GM21515 (cell line): Measurements from ENCODE around the gene CCDC15.

Source experiments
- ATAC-seq: cut with Tn5 transposase; IDR thresholded peaks from one replicate; pipeline ENCODE4 v1.9.1; 2021; ENCODE audit not compliant: unreplicated experiment

The CCDC15 gene

GRCh38 chr11:124953753-124954589 lies at the start of gene CCDC15:
Gene CCDC15 (plus strand): TSS chr11:124954202. CDS start chr11:124954733, 531 bp downstream.
- ATAC-seq = peak; percentile 99

GRCh38 chr11:124915541-124916369 lies 38.2 kb upstream of the CCDC15 start:
- no peak for ATAC-seq

GRCh38 chr11:124916370-124916710 lies 37.7 kb upstream of the CCDC15 start:
- no peak for ATAC-seq

- ATAC-seq = no peak
These were observed 36.8 kb upstream of the CCDC15 start for GRCh38 chr11:124917115-124917637.

GRCh38 chr11:124918950-124919349 lies 35.1 kb upstream of the CCDC15 start, which contains the start of gene HEPN1:
Gene HEPN1 (plus strand): TSS chr11:124919250.
- ATAC-seq = no peak

GRCh38 chr11:124919898-124920297 lies 34.1 kb upstream of the CCDC15 start:
- no peak for ATAC-seq

- ATAC-seq = no peak
These were observed 33.6 kb upstream of the CCDC15 start for GRCh38 chr11:124920356-124920755.

- ATAC-seq = no peak
These were observed 33.0 kb upstream of the CCDC15 start for GRCh38 chr11:124920870-124921609.

GRCh38 chr11:124922831-124923230 lies 31.2 kb upstream of the CCDC15 start:
- no peak for ATAC-seq

- no peak for ATAC-seq
These were observed 30.7 kb upstream of the CCDC15 start for GRCh38 chr11:124923296-124923695.

- no peak for ATAC-seq
These were observed 24.9 kb upstream of the CCDC15 start for GRCh38 chr11:124928942-124929665.

- ATAC-seq = peak; percentile 94
These were observed 23.2 kb upstream of the CCDC15 start for GRCh38 chr11:124930799-124931198.

GRCh38 chr11:124934862-124935547 lies 19.0 kb upstream of the CCDC15 start:
- no peak for ATAC-seq

- ATAC-seq = no peak
These were observed 18.2 kb upstream of the CCDC15 start, which contains the start of gene HEPACAM for GRCh38 chr11:124935548-124936514. Gene HEPACAM (minus strand): TSS chr11:124936047. CDS start chr11:124936006, 41 bp downstream.

GRCh38 chr11:124937336-124937935 lies 16.6 kb upstream of the CCDC15 start:
- no peak for ATAC-seq

- ATAC-seq = no peak
These were observed 15.7 kb upstream of the CCDC15 start for GRCh38 chr11:124938206-124938765.

GRCh38 chr11:124938970-124939369 lies 15.0 kb upstream of the CCDC15 start:
- no peak for ATAC-seq

GRCh38 chr11:124941703-124942102 lies 12.3 kb upstream of the CCDC15 start:
- no peak for ATAC-seq
